GM18517 (cell line): ENCODE measurements around the gene ADIRF.
"Not testable (repeated sequence)": the region's sequence is repeated elsewhere in the genome, so short reads cannot be mapped to it uniquely, and the experiment has no call there.

Experiments
- ATAC-seq: cut with Tn5 transposase; IDR thresholded peaks from one replicate; pipeline ENCODE4 v1.9.1; 2021; ENCODE audit warnings: mild to moderate bottlenecking, moderate library complexity; ENCODE audit not compliant: unreplicated experiment

ADIRF gene

GRCh38 chr10:86976362-86977056 lies 8.2 kb downstream of the ADIRF start:
- no peak for ATAC-seq

- ATAC-seq = not testable (repeated sequence)
Observed at GRCh38 chr10:86978457-86978856, 10.2 kb downstream of the ADIRF start.

- ATAC-seq = no peak
Observed at GRCh38 chr10:86979296-86979818, 11.1 kb downstream of the ADIRF start.

GRCh38 chr10:86979977-86980448 lies 11.7 kb downstream of the ADIRF start:
- ATAC-seq = no peak

- not testable (repeated sequence) for ATAC-seq
Observed at GRCh38 chr10:86981020-86981419, 12.7 kb downstream of the ADIRF start.

- ATAC-seq = no peak
Observed at GRCh38 chr10:86981716-86982115, 13.4 kb downstream of the ADIRF start.

- ATAC-seq = not testable (repeated sequence)
Observed at GRCh38 chr10:86984498-86984897, 16.2 kb downstream of the ADIRF start.

GRCh38 chr10:86988520-86988919 lies 20.2 kb downstream of the ADIRF start:
- ATAC-seq = no peak

- not testable (repeated sequence) for ATAC-seq
Observed at GRCh38 chr10:86991362-86991761, 23.1 kb downstream of the ADIRF start.

- ATAC-seq = no peak
Observed at GRCh38 chr10:86992456-86992855, 24.2 kb downstream of the ADIRF start.

- ATAC-seq = no peak
Observed at GRCh38 chr10:86992929-86993328, 24.6 kb downstream of the ADIRF start.

- not testable (repeated sequence) for ATAC-seq
Observed at GRCh38 chr10:86999802-87000403, 31.6 kb downstream of the ADIRF start.

GRCh38 chr10:87000491-87000890 lies 32.2 kb downstream of the ADIRF start:
- ATAC-seq = no peak

- not testable (repeated sequence) for ATAC-seq
Observed at GRCh38 chr10:87007124-87007523, 38.8 kb downstream of the ADIRF start.

GRCh38 chr10:87007674-87008073 lies 39.4 kb downstream of the ADIRF start:
- ATAC-seq = not testable (repeated sequence)

- ATAC-seq = not testable (repeated sequence)
Observed at GRCh38 chr10:87008303-87008702, 40.0 kb downstream of the ADIRF start.

GRCh38 chr10:87009134-87009696 lies 40.9 kb downstream of the ADIRF start:
- not testable (repeated sequence) for ATAC-seq

- not testable (repeated sequence) for ATAC-seq
Observed at GRCh38 chr10:87013528-87013927, 45.2 kb downstream of the ADIRF start.

GRCh38 chr10:87014986-87015716 lies 46.9 kb downstream of the ADIRF start:
- not testable (repeated sequence) for ATAC-seq

- ATAC-seq = not testable (repeated sequence)
Observed at GRCh38 chr10:87018127-87018526, 49.8 kb downstream of the ADIRF start.

GRCh38 chr10:87019066-87019465 lies 50.8 kb downstream of the ADIRF start:
- ATAC-seq = not testable (repeated sequence)
